ENCODE results near the gene LAMA3.

The LAMA3 gene

DNA sequence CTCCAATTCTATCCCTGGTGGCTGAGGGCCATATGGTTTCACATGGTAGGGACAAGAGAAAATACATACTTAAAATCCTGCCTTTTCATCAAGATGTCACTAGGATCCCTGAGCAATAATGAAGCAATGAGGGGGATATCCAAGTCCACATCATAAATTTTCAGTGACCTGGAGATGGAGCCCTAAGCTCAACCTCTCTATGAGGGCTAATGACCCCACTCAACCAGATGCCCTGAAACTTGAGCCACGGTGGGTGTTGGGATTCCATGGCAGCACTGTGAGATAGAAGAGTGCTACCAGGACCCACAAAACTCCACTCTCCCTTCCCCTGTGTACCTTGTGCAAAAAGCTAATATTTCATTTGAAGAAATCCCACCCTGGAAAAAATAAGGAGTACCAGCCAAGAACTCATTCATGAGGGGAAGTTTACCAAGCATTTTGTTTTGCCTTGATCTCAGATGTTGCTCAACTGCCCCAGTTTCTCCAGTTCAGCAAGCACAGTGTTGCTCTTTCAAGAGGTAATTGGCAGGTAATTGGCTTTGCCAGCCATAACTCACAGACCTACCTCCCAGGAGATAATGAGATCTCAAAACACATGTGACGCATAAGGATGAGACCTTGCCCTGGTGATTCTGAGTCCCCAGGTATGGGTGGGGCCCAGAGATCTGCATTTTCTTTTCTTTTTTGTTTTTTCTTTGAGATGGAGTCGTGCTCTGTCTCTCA is 274.4 kb downstream of the LAMA3 start:
- Histone ChIP-seq H3K27me3 (ENCODE audit: insufficient read depth, insufficient read length) (no peaks in the 10 kb centered on the region), H3K4me3 (ENCODE audit: insufficient read length, low read depth) (no peak overlapping the region), H3K9me3 (ENCODE audit: insufficient read depth, low read length) (no peaks in the 10 kb centered on the region), H3K4me1 (ENCODE audit: insufficient read depth, insufficient read length) (no peaks in the 10 kb centered on the region), H3K9ac (ENCODE audit: insufficient read length, low read depth) (no peak overlapping the region), H3K36me3 (ENCODE audit: insufficient read depth, insufficient read length, low read length) (no peaks in the 10 kb centered on the region)
- DNase-seq (ENCODE audit: low read depth, low spot score), result no peak
- no peak for TF ChIP-seq ZNF274 (IDR thresholded peaks at IDR 0.05; ENCODE audit: low read depth, low read length)
- TF ChIP-seq SUZ12 (IDR thresholded peaks at IDR 0.05; ENCODE audit: extremely low read depth, insufficient read depth, insufficient read length), result no peak
- TF ChIP-seq YY1 (IDR thresholded peaks at IDR 0.05; ENCODE audit: insufficient read depth, insufficient read length), result no peak

GRCh38 chr18:23964282-23965238 is 275.3 kb downstream of the LAMA3 start:
- H3K9me3 ChIP-seq (ENCODE audit: insufficient read depth, low read length), result no peaks in the 10 kb centered on the region
- H3K4me3 ChIP-seq (ENCODE audit: insufficient read length, low read depth), result no peak overlapping the region
- no peak overlapping the region for H3K9ac ChIP-seq (ENCODE audit: insufficient read length, low read depth)
- H3K36me3 ChIP-seq (ENCODE audit: insufficient read depth, insufficient read length, low read length), result no peaks in the 10 kb centered on the region
- no peaks in the 10 kb centered on the region for H3K4me1 ChIP-seq (ENCODE audit: insufficient read depth, insufficient read length)
- DNase-seq (ENCODE audit: low read depth, low spot score), result no peak
- H3K27me3 ChIP-seq (ENCODE audit: insufficient read depth, insufficient read length), result no peaks in the 10 kb centered on the region
- TF ChIP-seq YY1 (IDR thresholded peaks at IDR 0.05; ENCODE audit: insufficient read depth, insufficient read length) (no peak), ZNF274 (IDR thresholded peaks at IDR 0.05; ENCODE audit: low read depth, low read length) (no peak), SUZ12 (IDR thresholded peaks at IDR 0.05; ENCODE audit: extremely low read depth, insufficient read depth, insufficient read length) (no peak)

GRCh38 chr18:23966909-23967308 is 277.7 kb downstream of the LAMA3 start:
- Histone ChIP-seq H3K9ac (ENCODE audit: insufficient read length, low read depth) (no peak overlapping the region), H3K36me3 (ENCODE audit: insufficient read depth, insufficient read length, low read length) (no peaks in the 10 kb centered on the region), H3K9me3 (ENCODE audit: insufficient read depth, low read length) (no peaks in the 10 kb centered on the region), H3K27me3 (ENCODE audit: insufficient read depth, insufficient read length) (no peaks in the 10 kb centered on the region), H3K4me3 (ENCODE audit: insufficient read length, low read depth) (no peak overlapping the region), H3K4me1 (ENCODE audit: insufficient read depth, insufficient read length) (no peaks in the 10 kb centered on the region)
- no peak for DNase-seq (ENCODE audit: low read depth, low spot score)
- TF ChIP-seq ZNF274 (IDR thresholded peaks at IDR 0.05; ENCODE audit: low read depth, low read length) (no peak), YY1 (IDR thresholded peaks at IDR 0.05; ENCODE audit: insufficient read depth, insufficient read length) (no peak), SUZ12 (IDR thresholded peaks at IDR 0.05; ENCODE audit: extremely low read depth, insufficient read depth, insufficient read length) (no peak)

DNA sequence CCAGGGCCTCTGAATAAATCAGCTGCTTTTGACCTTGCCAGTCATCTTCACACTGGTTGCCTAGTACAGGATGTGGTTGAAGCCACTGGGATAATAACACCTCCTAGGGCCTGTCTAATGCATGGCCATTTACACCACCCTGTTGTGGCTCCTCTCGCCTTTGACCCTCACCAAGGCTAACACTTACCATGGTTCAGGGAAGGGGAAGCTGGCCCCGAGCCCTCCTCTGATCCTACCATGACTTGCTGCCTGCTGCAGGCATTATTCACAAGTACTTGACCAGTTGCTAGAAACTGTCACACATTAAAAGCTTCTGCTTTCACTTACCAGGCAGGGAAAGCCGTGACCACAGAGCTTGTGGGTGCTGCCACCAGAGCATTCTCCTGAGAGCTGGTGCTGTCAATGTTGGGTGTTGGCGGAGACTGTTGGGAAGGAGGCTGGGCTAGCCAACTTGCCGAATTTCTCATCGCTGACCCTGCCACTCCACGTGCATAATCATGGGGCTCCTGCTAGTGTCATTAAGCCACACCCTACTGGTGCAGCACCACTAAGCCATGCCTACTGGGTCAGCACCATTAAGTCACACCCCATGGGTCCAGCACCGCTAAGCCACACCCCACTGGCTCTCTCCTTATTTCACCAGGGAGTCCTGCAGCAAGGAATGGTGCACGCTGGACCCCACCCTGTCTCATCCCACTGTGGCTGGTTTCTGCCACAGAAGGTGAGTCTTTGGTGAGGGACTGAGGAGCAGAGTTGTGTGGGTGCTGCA is 278.3 kb downstream of the LAMA3 start:
- H3K9me3 ChIP-seq (ENCODE audit: insufficient read depth, low read length), result no peaks in the 10 kb centered on the region
- H3K9ac ChIP-seq (ENCODE audit: insufficient read length, low read depth), result no peak overlapping the region
- no peak overlapping the region for H3K4me3 ChIP-seq (ENCODE audit: insufficient read length, low read depth)
- no peaks in the 10 kb centered on the region for H3K36me3 ChIP-seq (ENCODE audit: insufficient read depth, insufficient read length, low read length)
- H3K4me1 ChIP-seq (ENCODE audit: insufficient read depth, insufficient read length), result no peaks in the 10 kb centered on the region
- no peaks in the 10 kb centered on the region for H3K27me3 ChIP-seq (ENCODE audit: insufficient read depth, insufficient read length)
- no peak for DNase-seq (ENCODE audit: low read depth, low spot score)
- TF ChIP-seq ZNF274 (IDR thresholded peaks at IDR 0.05; ENCODE audit: low read depth, low read length), result no peak
- TF ChIP-seq YY1 (IDR thresholded peaks at IDR 0.05; ENCODE audit: insufficient read depth, insufficient read length), result no peak
- no peak for TF ChIP-seq SUZ12 (IDR thresholded peaks at IDR 0.05; ENCODE audit: extremely low read depth, insufficient read depth, insufficient read length)

GRCh38 chr18:23968638-23969604 is 279.7 kb downstream of the LAMA3 start:
- DNase-seq (ENCODE audit: low read depth, low spot score), result no peak
- no peaks in the 10 kb centered on the region for H3K36me3 ChIP-seq (ENCODE audit: insufficient read depth, insufficient read length, low read length)
- TF ChIP-seq ZNF274 (IDR thresholded peaks at IDR 0.05; ENCODE audit: low read depth, low read length) (no peak), SUZ12 (IDR thresholded peaks at IDR 0.05; ENCODE audit: extremely low read depth, insufficient read depth, insufficient read length) (no peak), YY1 (IDR thresholded peaks at IDR 0.05; ENCODE audit: insufficient read depth, insufficient read length) (no peak)
- no peaks in the 10 kb centered on the region for H3K4me1 ChIP-seq (ENCODE audit: insufficient read depth, insufficient read length)
- no peak overlapping the region for H3K9ac ChIP-seq (ENCODE audit: insufficient read length, low read depth)
- H3K27me3 ChIP-seq (ENCODE audit: insufficient read depth, insufficient read length), result no peaks in the 10 kb centered on the region
- no peak overlapping the region for H3K4me3 ChIP-seq (ENCODE audit: insufficient read length, low read depth)
- H3K9me3 ChIP-seq (ENCODE audit: insufficient read depth, low read length), result no peaks in the 10 kb centered on the region

DNA sequence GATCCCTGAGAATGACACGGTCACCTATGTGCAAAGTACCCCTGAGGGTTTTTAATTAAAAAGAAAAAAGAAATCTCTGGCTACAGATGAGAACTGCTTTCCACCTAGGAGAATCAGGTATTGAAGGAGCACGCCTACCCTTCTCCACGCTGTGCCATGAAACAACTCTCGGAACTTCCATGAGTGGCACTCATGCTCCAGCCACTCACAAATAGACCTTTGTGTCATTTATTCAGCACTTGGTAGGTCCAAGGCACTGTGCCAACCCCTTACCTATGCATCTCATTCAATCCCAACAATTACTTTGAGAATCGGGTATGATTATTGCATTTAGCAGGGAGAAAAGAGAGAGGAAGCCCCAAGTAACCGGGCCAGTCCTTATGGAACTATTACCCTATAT is 280.4 kb downstream of the LAMA3 start:
- no peak overlapping the region for H3K4me3 ChIP-seq (ENCODE audit: insufficient read length, low read depth)
- no peaks in the 10 kb centered on the region for H3K4me1 ChIP-seq (ENCODE audit: insufficient read depth, insufficient read length)
- TF ChIP-seq YY1 (IDR thresholded peaks at IDR 0.05; ENCODE audit: insufficient read depth, insufficient read length), result no peak
- TF ChIP-seq ZNF274 (IDR thresholded peaks at IDR 0.05; ENCODE audit: low read depth, low read length), result no peak
- TF ChIP-seq SUZ12 (IDR thresholded peaks at IDR 0.05; ENCODE audit: extremely low read depth, insufficient read depth, insufficient read length), result no peak
- DNase-seq (ENCODE audit: low read depth, low spot score), result no peak
- H3K36me3 ChIP-seq (ENCODE audit: insufficient read depth, insufficient read length, low read length), result no peaks in the 10 kb centered on the region
- no peaks in the 10 kb centered on the region for H3K27me3 ChIP-seq (ENCODE audit: insufficient read depth, insufficient read length)
- no peaks in the 10 kb centered on the region for H3K9me3 ChIP-seq (ENCODE audit: insufficient read depth, low read length)
- no peak overlapping the region for H3K9ac ChIP-seq (ENCODE audit: insufficient read length, low read depth)
